ENCODE data around the gene CFC1B.
"Not testable (repeated sequence)": the region's sequence is repeated elsewhere in the genome, so short reads cannot be mapped to it uniquely, and the experiment has no call there.

Gene CFC1B

DNA sequence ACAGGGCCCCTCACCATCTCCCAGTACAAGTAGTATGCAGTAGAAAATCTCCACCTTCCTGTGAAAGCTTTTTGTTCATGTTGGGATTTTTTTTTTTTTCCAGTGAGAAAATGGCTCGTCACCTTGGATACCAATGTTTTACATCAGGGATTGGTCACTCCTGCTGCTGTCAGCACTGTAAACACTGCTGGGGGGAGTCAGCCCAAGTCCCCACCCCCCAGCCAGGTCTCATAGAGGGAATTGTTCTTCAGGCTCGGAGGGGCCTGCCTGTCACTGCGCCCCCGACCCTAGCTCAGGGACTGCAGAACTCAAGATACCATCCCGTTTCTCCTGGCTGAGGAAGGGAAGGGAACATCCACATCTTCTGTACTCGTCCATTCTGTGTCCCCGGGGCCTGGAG is at the start of gene CFC1B:
Gene CFC1B (plus strand): TSS at position 231 of the 400 bp plus-strand sequence. CDS start 263 bp downstream, outside the sequence.
- DNase-seq = not testable (repeated sequence)

DNA sequence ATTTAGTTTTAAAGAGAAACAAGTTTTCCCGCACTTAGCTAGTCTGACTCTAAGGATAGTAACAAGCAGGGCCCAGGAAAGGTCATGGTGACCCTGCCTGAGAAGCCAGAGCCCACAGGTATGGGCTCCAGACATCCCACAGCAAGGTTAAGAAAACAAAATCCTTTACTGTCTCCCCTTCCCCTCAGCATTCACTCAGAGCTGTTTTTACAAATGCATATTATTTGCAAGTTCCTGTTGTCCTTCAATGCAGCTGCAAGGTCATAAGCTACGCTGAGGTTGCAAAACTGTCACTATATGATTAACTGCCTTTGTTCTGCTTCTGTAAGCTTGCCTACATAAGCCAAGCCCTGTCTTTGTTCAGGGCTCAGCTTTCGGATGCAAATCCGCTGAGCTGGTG is 29.9 kb upstream of the CFC1B start:
- DNase-seq = not testable (repeated sequence)

DNA sequence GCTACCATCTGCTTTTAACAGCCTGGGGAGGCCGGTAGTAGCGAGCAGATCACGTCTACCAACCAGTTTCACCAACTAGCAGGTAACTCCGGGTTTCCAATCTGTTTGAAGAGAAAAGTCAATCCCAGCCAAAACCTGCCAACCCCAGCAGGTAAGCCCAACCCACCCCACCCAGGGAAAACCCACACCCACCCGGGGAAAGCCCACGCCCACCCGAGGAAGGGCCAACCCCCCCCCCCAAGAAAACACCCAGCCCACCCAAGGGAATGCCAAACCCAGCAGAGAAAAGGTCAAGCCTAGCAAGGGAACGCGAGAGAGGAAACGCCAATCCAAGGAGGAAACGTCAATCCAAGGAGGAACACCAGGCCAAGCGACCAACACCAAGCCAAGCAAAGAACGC is 11.8 kb upstream of the CFC1B start, which contains the start of gene POTEI:
Gene POTEI (minus strand): TSS at position 101 of the 400 bp plus-strand sequence. CDS start 93 bp downstream, at position 8.
- DNase-seq = not testable (repeated sequence)

DNA sequence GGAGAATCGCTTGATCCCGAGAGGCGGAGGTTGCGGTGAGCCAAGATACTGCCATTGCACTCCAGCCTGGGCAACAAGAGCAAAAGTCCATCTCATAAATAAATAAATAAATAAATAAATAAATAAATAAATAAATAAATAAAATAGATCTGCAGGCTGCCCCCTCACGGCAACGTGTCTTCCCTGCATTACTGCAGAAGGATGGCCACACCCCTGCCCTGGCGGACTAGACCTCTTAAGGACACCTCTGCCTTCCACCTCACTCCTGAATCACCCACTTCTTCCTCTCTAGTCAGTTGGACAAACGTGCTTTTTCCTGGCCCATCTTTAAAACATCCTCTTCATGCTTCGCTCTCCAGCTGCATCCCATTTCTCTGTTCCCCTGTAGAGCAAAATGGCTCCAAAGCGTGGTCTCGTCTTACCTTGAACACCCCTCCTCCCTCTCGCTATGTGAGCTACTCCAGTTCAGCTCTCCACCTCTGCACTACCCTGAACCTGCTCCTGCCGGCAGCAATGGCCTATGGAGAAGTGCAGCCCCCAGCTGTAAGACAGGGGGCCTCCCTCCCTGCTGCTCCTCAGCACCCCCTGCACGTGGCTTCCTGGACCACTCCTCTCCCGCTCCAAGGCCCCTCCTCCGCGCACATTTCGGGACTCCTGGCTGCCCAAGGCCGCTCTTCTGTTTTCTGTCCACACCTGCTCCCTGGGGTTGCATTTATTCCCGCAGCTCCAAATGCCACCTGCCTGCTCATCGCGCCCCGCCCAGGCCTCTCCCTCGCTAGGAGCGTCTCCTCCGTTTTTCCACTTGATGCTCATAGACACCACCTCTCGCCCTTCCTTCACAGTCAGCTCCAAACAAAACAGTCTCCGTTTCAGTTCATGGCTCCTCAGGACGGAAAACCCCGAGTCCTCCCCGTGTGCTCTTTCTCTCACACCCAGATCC is 9.9 kb upstream of the CFC1B start:
- DNase-seq = not testable (repeated sequence)

DNA sequence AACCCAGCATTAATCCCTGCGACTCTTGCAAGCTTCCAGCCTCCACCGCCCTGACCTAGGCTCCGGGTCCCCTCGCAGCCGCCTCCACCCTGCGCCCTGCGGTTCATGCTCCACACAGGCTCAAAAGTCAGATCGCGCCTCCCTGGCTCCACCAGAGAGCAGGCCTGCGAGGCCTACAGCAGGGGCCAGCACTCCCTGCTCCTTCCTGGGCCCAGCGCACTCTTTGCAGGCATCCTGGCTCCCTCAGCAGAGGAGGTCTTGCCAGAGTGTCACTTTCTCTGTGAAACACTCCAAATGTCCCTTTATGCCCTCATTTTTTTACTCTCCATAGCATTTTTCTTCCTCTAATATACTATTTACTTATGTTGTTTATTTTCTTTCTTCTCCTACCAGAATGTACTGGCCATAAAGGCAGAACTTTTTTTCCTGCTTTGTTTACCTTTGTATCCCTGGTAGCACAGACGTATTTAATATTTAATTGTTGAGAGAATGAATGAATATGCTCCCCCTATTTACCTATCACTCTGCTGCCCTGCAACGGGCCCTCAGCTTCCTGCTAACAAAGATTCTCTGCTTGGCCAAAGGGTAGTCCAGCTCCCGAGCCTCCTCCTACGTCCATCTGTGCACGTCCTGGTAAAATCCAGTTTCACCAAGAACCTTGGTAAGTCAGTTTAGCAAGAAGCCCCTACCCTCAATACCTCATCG is 9.1 kb upstream of the CFC1B start:
- DNase-seq = not testable (repeated sequence)

DNA sequence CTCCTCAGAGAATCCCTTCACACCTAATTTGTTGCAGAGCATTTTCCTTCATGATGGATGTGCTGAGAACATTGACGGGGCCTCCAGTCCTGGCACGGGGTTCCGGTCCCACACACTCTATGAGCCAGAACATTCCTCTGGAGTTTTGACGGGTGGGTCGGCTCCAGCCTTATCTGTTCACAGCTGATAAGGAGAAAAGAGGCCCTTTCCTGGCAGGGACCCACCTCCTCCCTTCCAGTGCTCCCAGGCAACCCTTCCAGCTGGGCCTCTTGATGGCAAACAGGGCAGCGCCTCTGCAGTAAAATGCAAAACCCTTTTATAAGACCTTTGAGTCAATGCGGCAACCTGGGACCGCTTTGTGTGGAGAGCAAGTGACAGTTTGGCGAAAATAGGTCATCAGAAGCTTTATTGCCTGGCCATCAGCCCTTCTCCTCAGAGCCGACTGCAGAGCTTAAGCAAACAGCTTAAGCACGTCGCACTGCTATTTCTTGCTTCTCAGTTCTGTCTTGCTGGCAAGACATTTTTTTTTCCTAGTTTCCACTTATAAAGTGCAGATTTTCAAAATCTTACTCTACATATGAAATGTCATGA is 2.4 kb upstream of the CFC1B start:
- not testable (repeated sequence) for DNase-seq

DNA sequence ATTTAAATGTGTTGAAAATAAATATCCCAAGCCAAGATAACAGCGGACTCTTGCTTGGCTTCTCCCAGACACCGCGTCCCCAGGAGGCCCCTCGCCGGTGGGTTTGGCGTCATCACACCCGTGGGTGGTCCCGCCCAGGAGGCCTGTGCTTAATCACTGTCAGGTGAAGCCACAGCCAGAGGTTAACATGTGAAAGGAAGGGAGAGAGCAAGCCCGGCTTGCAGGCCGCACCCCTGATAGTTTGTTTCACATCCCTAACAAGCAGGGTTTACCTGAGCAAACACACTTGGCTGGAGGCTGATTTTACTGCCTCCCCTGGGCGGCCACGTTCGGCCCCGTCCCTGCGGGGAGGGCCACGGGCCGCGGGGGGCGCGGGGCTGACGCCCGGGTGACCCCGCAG is 1.4 kb downstream of the CFC1B start:
- DNase-seq = not testable (repeated sequence)

DNA sequence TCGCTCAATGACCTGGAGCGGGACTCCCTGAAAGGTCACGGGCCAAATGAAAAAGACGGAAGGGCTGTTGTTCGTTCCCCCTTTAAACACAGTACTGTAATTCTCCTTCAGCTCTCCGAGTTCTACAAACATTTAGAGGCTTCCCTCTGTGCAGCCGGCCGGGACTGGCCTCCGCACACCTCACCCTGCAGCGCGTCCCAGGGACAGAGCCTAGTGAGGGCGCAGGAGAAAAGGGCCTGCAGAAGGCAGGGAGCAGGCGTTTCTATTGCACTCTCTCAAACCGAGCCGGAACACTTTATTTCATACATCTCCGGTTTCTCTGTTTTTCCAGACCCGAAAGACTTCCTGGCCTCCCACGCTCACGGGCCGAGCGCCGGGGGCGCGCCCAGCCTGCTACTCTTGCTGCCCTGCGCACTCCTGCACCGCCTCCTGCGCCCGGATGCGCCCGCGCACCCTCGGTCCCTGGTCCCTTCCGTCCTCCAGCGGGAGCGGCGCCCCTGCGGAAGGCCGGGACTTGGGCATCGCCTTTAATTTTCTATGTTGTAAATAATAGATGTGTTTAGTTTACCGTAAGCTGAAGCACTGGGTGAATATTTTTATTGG is 6.4 kb downstream of the CFC1B start:
- not testable (repeated sequence) for DNase-seq

DNA sequence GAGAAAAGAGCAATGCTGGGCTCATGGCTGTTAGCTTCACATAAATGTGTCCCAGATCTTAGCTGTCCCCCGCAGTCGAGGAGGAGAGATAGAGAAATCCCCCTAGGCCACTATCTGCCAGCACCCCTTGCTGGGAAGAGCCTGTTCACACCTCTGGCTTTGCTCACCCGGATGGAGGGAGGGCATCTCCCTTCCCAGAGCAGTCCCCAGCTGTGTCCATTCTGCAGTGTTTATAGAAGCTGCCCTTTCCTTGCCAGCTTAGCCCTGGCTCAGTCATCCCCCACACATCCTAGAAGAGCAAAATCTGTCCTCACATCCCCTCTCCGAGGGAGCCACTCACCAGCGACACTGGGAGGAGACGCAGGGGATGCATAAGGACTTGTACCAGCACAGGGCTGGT is 8.5 kb downstream of the CFC1B start:
- DNase-seq = not testable (repeated sequence)

DNA sequence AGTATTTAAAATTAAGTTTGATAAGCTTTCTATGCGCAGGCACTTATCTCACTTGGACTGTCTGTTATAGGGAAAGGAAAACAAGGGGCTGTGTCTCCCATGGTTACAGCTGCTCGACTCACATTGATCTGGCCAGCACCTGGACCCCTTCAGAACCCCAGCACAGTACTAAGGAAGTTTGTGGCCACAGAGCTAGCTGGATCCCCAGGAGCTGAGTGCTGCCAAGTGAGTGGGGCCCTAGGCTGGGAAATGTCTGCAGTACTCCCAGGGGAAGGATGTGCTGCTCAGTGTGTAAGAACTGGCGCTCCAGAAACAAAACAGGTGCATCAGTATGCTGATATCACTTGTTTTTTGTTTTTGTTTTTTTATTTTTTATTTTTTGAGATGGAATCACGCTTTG is 9.2 kb downstream of the CFC1B start:
- not testable (repeated sequence) for DNase-seq

DNA sequence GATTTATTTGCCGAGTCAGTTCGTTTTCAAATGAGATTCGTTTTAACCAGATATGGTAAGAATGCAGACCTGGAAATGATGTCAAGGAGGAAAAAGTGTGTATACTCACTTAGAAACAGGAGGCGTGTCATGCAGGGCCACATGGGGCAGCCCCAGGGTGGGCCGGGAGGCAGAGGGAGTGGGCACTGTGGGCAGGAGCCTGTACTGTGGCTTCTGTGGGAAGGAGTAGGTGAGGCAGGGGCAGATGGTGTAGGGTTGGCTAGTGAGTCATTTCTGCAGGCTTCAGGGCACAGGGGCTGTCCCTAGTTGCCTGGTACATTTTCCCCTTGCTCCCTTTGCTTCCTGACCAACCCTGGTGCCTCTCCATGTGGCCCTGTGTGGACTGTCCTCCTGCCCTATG is 10.2 kb downstream of the CFC1B start:
- DNase-seq = not testable (repeated sequence)

DNA sequence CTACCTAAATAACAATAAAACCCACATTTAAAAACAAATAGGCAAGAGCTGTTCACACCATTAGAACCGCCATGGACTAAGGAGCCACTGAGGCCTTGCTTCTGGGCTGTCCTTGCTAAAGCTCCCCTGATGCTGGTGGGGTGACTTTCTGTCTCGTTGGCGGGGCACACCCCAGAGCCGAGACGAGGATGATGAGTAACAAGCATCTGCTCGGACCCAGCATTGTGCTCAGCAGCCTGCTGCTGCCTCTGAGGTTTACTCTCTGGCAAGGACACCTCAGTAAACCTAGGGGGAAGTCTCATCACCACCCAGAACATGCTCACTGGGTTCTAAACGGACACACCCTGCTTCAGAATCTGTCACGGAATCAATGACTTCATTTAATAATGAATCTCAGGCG is 10.7 kb downstream of the CFC1B start:
- DNase-seq = not testable (repeated sequence)

DNA sequence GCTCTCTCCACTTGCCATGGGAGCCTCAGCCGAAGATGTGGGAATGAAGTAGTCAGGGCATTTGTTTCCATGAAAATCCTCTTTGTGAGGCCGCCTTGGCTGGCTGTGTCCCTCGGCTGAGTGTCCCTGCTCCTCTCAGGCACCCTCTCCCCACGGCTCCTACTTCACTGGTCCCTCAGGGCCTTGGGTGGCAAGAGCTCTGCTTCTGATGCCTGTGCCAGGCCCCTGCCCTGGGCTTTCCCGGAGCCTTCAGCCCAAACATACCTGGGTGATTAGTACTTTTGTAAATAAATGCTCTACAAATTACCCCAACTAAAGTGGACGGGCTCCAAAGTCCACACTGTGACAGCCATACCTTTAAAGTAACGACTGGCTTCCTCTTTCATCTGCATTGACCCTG is 15.6 kb downstream of the CFC1B start:
- not testable (repeated sequence) for DNase-seq

DNA sequence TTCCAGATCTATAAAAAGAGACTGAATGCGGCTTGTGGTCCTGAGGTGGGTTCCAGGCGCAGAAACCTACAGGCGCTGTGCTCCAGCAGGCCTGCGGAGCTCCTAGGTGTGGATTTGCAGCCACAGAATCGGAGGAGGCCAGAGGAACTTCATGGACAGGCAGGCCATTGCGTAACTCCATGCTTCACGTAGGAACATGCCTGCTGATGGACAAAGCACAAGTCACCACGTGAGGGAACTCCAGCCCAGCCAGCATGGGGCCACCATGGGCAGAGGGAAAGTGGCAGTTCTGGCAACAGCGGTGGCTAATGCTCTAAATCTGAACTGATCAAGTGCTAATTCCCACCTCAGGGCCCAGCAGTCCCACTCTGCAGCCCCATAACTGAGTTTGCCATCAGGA is 17.2 kb downstream of the CFC1B start:
- DNase-seq = not testable (repeated sequence)

DNA sequence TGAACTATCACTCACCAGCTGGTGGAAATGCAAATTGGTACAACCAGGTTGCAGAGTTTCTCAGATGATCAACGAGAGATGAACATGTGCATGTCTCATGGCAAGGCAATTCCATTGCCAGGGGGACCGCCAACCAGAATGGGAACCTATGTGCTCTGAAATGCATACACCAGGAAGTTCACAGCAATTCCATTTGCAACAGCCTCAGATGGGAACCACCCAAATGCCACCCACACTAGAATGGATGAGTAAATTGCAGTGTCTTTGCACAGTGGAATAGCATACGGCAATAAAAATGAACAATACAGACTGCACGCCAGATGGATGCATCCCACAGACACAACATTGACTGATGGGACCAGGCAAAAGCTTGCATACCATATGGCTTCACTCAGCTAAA is 21.8 kb downstream of the CFC1B start:
- not testable (repeated sequence) for DNase-seq

DNA sequence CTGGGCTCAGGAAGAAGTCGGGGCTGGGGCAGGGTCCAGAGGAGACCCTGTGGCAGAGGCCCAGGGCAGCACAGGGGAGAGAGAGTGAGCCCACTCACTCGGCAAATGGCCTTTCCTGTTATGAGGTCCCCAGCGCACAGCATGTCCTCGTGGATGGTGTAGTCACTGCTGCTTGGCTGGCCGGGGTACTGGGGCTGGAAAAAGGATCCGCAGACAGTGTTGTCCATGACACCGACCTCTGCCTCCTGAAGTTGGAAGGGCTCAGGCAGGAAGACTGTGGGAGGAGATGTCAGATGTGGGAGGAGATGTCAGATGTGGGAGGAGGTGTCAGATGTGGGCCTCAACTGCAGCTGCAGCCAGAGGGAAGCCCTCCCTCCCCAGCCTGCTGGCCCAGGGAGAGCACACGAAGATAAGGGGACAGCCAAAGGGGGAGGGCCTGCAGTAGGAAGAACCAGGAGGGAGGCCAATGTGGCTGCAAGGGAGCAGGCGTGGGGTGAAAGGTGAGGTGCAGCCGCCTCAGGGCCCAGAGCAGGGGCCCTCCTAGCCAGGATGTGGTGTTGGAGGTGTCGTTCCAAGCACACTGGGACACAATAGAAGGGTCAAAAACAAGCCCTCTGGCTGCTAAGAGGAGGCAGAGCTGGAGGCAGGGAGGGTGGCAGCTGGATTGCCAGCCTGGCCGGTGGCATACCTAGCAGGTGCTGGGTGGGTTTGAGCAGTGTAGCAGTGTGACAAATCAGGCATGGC is 22.9 kb downstream of the CFC1B start:
- not testable (repeated sequence) for DNase-seq

DNA sequence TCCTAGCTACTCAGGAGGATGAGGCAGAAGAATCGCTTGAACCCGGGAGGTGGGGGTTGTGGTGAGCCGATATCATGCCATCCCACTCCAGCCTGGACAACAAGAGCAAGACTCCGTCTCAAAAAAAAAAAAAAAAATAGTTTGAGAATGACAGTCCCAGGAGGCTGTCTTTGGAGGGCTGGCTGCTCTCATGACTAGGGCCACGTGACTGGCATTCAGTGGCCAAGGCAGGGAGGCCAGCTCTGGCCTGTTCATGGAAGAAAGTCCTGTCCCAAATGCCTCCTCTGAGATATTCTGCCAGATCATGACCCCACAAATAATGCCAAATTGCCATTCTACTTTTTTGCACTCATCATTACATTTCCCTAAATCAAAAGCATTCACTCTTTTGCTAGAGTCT is 24.0 kb downstream of the CFC1B start:
- not testable (repeated sequence) for DNase-seq

DNA sequence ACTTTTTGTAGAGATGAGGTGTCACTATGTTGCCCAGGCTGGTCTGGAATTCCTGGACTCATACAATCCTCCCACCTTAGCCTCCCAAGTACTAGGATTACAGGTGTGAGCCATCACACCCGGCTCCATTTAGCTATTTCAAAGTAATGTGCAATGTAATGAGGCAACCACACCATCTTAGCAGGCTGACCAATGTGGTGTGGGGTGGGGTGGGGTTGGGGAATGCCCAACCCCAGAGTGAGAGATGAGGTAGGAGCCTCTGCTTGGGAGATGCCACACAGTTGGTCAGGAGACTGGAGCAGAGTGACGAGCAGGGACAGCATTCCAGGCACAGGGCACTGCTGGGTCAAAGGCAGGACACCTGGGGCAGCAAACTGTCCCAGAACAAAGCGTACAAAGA is 27.4 kb downstream of the CFC1B start:
- not testable (repeated sequence) for DNase-seq

DNA sequence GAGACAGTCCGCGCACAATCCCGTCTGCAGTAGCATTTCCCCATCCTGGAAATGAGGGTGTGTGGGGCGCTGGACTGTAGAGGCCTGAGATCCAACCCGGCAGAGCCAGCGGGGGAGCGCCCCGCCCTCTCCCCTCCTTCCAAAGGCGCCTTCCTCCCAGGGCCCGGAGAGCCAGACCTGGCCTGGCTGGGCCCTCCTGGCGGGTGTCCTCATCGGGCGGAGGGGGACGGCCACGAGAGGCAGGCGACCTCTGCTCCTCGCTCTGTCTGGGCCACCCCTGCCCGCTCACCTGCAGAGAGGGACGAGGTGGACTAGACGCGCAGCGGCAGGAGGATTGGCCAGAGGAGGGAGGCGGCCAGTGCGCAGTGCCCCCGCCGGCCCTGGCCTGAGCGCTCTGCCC is 28.5 kb downstream of the CFC1B start:
- not testable (repeated sequence) for DNase-seq

DNA sequence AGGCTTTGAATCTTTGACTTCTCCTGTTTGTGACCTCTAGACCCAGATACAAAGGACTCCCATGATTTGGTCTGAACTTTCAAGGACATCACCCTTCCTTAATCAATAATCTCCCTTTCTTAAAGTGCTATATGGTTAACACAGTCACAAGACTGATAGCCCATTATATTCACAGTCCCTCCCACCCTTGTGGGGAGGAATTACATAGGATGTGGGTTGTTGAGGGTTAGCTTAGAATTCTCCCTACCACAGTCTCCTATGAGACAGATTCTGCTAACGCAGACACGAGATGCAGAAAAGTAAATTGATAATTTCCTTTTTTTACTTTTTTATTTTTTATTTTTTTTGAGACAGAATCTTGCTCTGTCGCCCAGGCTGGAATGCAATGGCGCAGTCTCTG is 33.2 kb downstream of the CFC1B start:
- not testable (repeated sequence) for DNase-seq

DNA sequence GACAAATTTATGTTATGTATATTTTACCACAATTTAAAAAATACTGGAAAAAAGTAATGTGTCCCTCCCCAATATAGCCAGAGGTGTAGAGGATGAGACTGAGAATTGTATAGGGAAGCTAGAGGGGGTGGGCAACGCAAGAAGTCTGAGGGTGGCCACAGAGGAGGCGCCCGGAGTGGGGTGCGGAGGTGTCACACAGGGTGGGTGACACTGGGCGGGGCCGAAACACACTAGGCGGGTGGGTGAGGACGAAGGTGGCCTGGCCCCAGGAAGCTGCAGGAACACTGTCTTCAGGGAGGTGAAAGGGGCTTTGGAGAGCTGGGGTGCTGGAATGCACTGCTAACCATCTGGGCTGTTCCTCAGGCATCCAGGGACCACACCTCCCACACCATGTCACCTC is 35.4 kb downstream of the CFC1B start:
- not testable (repeated sequence) for DNase-seq

DNA sequence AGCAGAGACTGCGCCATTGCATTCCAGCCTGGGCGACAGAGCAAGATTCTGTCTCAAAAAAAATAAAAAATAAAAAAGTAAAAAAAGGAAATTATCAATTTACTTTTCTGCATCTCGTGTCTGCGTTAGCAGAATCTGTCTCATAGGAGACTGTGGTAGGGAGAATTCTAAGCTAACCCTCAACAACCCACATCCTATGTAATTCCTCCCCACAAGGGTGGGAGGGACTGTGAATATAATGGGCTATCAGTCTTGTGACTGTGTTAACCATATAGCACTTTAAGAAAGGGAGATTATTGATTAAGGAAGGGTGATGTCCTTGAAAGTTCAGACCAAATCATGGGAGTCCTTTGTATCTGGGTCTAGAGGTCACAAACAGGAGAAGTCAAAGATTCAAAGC is 45.1 kb downstream of the CFC1B start:
- DNase-seq = not testable (repeated sequence)
